HG02588 (cell line): ENCODE measurements around the gene ANXA1.

Experiments
- ATAC-seq: cut with Tn5 transposase; IDR thresholded peaks from one replicate; pipeline ENCODE4 v1.9.1; 2021; ENCODE audit warnings: mild to moderate bottlenecking, moderate library complexity; ENCODE audit not compliant: unreplicated experiment

The ANXA1 gene

GRCh38 chr9:73151653-73152542 lies at the start of gene ANXA1:
Gene ANXA1 (plus strand): TSS chr9:73151865. CDS start chr9:73158536, 6,671 bp downstream.
- ATAC-seq, result no peak

GRCh38 chr9:73104342-73104741 lies 47.3 kb upstream of the ANXA1 start:
- no peak for ATAC-seq

GRCh38 chr9:73104921-73105320 lies 46.7 kb upstream of the ANXA1 start:
- no peak for ATAC-seq

DNA sequence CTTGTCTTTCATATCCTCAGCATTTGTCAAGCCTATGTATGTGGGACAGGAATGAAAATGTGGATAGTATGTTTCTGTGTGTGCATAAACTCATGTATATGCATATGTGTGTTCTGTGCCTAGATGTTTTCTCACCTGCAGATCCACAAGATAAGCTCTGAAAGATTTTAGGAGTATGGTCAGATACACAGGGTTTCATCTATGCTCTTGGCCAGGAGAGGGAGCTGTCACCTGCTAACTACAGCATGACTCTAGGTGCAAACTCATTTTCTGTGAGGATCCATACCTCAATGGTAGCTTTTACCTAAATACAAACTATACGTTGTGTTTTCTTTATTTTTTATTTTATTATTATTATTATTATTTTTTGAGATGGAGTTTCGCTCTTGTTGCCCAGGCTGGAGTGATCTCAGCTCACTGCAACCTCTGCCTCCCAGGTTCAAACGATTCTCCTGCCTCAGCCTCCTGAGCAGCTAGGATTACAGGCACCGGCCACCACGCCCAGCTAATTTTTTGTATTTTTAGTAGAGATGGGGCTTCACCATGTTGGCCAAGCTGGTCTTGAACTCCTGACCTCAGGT lies 44.1 kb upstream of the ANXA1 start:
- ATAC-seq, result peak; percentile 76

DNA sequence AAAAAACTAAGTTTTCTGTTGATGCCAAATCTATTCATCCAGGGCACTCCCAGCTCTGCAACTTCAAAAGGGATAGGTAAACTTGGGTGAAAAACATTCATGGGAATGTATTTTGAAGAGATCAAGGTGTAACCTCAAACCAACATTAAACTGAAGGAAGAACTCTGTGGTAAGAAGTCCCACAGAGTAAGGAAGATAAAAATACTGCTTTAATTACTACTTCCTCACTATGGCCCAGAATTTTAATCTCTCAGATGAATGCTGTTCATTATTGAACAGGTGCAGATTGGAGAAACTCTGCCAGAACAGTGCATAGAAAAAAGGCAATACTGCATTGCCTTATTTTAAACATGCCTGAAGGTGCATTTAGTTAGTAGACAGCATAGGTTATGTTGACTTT lies 37.6 kb upstream of the ANXA1 start:
- ATAC-seq, result no peak

GRCh38 chr9:73114958-73115357 lies 36.7 kb upstream of the ANXA1 start:
- no peak for ATAC-seq

DNA sequence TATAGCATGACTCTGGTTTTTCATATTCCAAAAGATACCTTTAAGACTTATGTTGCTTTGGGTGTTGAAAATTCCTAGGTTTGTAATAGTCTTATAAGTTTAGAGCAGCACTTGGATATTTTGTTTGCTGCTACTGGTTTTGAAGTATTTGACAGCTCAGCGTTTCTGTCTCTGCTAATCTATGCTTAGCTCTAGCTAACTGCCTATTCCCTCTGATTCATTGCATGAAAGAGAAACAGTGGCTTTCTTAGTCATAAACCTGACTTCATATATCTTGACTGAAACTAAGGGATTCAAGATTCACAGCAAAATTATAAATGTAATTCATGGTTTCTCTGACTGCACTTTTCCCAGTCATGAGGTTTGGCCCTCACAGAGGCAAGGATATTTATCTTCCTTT lies 35.6 kb upstream of the ANXA1 start:
- no peak for ATAC-seq

GRCh38 chr9:73116880-73117279 lies 34.8 kb upstream of the ANXA1 start:
- no peak for ATAC-seq

DNA sequence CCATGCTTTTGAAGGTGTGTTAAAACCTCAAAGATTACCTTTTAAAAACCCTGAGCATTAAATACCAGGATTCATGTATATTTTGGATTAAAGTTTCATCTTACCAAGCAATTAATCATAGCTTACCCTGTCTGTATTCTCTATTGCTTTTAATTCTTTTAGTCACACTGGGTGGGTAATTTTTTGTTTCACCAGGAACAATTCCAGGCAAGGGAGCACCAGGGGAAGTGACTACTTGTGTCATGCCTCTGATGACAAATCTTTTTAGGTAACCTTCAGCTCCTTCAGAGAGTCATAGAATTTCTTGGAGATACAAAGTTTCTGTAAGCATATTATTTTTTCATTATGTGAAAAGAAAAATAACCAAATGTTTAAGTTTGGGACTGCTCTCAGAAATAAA lies 33.4 kb upstream of the ANXA1 start:
- no peak for ATAC-seq

DNA sequence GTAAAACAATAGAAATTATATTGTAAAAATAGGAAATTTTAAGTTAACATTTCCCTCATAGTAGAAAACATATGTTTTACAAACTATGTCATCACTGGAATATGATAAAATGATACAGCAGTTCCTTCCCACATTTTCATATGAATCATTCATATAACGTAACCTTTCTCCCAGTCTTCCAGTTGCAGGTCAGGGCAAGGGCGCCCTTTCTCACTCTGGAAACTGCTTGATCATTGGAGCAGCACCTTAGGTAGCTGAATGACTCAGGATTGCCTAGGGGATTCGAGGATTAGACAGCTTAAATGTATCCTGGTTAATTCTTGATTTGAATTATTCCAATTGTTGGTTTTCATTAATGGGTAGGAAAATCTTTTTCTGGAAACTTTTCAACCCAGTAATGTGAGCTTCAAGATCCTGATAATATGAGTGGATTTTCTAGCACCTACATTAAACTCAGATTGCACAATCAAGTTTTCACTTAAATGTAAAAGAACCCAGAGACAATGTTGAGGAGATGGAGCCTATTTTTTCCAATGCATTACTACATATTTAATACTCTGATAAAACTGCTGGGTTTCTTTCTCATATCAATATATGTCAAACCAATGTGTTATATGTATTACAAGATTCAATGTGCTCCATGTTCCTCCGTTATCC lies 32.6 kb upstream of the ANXA1 start:
- ATAC-seq, result no peak

- no peak for ATAC-seq
These were observed 30.2 kb upstream of the ANXA1 start for GRCh38 chr9:73121375-73121935.

DNA sequence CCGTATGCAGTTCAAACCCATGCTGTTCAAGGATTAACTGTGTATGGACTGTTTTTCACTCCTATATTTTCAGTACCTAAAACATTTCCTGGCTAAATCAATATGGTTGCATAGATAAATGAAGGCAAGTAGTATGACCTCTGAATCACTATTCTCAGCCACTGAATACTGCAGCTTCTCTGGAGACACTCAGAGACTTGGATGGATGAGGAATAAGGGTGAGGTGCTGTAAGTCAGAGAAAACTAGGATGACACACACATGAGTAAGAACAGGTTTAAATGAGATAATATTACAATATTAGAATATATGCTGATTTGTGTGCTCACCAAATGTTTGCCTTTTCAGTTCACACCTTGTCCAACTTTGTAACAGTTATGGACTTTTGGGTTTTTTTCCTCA lies 26.0 kb upstream of the ANXA1 start:
- no peak for ATAC-seq

DNA sequence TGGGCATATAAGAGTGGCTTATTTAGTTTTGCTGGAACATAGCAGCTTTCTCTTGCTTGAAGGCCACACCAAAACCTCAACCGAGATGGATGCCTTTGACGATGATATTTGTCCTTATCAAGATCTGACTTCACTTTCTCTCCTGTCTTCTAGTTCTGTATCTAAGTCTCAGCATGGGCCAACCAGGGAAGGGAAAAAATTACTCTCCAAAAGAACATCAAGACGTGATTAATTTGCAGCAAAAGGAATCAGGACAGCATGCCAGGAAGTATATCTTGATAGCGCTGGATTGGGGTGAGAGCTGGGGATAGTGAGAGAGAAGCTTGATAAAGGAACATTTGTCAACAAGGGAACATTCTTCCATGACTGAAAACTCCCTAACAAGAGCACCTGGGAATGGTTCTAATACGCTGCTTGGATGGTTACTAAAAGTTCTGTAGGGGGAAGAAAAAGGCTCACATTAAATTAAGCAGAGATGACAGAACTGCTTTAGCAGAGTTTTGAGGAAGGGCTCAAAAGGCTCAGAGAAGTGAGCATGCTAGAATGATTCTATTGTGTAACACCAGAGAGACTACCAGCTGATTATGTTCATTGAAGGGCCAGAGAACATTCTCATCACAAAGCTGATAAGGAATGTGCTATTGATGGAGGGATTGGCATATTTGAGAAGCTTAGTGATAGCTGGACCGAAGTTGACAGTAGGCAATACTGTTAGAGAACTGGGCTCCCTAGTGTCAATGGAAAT lies 21.6 kb upstream of the ANXA1 start:
- ATAC-seq, result no peak

DNA sequence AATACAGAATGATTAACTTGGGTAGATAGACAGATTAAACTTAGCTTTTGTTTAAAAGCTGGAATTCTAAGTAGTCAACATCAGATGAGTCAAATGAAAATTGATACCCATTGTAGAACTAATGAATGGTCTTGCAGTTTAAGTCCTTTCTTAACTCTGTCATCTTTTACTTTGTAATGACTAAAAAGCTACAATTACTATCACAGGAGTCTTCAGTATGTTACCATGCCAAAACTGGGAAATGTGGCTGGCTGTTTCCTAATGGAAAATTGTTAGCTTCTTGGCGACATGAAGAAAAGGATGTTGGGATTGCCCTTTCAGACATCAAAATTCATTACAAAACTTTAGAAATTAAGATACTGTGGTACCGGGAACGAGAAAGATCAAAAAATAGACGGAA lies 20.2 kb upstream of the ANXA1 start:
- ATAC-seq, result no peak

- ATAC-seq, result peak; percentile 80
These were observed 19.5 kb upstream of the ANXA1 start for GRCh38 chr9:73132034-73132776.

- no peak for ATAC-seq
These were observed 18.5 kb upstream of the ANXA1 start for GRCh38 chr9:73133022-73133651.

DNA sequence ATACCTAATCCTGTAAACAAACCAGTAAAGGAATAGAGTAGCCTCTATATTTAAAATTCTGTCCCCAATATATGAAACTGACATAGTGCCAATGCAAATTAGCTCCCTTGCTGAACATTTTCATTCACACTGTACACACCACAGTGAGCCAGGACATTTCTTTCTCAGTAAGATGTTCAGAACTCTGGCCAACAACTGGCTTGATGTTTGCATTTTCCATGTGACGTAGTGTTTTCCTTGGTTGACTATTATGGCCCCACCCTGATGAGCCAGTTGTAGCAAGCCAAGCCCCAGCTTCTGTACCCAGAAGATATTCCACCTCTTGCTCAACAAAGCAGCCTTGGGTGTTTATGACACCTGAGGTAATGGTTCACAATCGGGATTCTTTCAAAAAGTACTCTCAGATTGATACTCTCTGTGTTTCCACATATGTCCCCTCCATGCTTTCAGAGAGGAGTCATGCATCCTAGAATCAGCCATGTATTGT lies 17.7 kb upstream of the ANXA1 start:
- ATAC-seq, result peak; percentile 65

DNA sequence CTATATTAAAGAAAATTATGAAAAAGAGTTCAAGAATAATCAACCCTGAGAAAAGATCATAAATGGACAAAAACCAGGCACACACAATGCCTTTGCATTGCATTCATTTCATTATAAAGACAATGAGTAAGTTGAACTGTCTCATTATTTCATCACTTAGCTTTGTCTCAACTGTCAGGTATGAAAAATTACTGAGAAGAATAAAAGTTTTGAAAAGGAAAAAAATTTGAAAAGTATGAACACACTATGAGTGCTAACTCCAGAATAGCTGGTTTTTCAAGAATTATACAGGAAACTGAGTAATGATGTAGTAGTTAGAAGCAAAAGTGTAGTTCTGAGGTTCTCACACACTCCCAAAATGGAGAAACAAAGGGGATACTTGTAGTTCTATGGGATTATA lies 16.3 kb upstream of the ANXA1 start:
- ATAC-seq, result no peak

DNA sequence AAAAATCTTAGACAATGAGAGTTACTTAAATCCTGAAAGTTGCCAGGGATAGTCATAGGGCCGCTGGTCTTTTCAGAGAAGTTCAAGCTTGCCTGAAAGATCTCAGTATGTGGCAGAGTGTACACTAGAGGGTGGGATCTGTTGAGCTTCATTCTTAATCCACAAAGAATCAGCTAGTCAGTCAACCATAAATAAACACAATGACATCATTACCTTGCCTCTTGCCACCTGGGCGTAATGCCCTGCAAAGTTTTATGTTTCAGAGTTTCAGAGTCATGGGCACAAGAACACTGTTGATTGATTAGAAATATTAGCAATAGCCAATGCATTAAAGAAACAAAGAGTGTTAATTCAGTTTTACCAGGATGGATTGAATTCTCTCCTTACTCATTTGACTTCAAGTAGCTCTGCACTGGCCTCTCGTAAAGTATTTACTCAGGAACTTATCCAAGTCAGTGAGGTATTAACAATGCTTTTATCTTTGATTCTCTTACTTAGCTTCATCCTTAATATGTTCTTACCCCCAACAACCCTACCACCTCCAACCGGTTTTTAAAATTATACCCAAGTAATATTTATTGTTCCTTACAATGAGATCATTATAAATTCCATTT lies 14.3 kb upstream of the ANXA1 start:
- ATAC-seq, result no peak
